ENCODE measurements around the gene ANKRD40CL. TPM values are rescaled to one million over a fixed set of nuclear protein-coding genes. Genes with fewer than 3 reads are reported as not detected.

ANKRD40CL gene
- total and polyA plus RNA-seq, 9 donors, result not detected

DNA sequence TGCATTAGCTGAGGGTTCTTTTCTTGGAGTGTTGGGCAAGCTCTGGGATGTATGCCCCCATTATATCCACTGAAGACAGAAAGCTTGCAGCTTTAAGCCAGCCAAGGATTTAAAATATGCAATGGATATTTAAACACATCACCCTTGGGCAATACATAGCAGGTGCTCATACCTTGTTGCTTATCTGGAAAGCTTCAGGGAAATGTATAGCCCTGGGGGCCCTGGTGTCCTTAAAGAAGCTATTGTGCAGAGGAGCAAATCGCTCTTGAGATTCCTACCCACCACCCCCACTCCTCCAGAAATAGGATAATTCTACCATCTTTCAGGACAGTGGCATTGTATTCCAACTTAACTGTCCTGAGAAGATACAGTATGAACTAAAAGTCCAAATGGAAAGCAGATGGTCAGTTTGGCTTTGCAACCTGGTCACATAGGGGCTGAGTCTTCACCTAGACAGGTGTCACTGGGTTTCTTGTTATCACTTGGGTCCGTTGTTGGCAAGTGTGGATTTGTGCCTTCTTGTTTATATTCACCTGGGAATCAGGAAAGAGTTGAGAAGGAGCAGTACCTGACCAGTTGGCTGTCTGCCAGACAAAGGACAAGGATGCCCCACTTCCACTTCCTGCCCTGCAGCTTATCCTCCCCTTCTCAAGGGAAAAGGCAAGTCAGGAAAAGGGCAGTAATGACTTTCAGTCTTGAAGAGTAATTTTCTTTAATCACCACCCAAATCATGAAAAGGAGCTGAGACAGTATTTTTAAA is 3.4 kb downstream of the ANKRD40CL start:
- Histone ChIP-seq H3K9me3 (no peaks in the 10 kb centered on the region), H3K36me3 (no peaks in the 10 kb centered on the region), H3K4me1 (ENCODE audit: insufficient read depth) (no peaks in the 10 kb centered on the region), H3K4me3 (no peak overlapping the region), H3K27ac (no peak overlapping the region), H3K27me3 (no peaks in the 10 kb centered on the region)
- WGBS, 3 donors, result 65 to 76% (median 74%) methylated on average over 2 of the region's 2 CpGs
- no peak for DNase-seq
- intact Hi-C loops (cut with DNase I), result no loop called here
- TF ChIP-seq EP300 (IDR thresholded peaks at IDR 0.05) (no peak), POLR2A (IDR thresholded peaks at IDR 0.05) (no peak)
- TF ChIP-seq, protein P1, sequence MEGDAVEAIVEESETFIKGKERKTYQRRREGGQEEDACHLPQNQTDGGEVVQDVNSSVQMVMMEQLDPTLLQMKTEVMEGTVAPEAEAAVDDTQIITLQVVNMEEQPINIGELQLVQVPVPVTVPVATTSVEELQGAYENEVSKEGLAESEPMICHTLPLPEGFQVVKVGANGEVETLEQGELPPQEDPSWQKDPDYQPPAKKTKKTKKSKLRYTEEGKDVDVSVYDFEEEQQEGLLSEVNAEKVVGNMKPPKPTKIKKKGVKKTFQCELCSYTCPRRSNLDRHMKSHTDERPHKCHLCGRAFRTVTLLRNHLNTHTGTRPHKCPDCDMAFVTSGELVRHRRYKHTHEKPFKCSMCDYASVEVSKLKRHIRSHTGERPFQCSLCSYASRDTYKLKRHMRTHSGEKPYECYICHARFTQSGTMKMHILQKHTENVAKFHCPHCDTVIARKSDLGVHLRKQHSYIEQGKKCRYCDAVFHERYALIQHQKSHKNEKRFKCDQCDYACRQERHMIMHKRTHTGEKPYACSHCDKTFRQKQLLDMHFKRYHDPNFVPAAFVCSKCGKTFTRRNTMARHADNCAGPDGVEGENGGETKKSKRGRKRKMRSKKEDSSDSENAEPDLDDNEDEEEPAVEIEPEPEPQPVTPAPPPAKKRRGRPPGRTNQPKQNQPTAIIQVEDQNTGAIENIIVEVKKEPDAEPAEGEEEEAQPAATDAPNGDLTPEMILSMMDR (IDR thresholded peaks at IDR 0.05), result no peak

DNA sequence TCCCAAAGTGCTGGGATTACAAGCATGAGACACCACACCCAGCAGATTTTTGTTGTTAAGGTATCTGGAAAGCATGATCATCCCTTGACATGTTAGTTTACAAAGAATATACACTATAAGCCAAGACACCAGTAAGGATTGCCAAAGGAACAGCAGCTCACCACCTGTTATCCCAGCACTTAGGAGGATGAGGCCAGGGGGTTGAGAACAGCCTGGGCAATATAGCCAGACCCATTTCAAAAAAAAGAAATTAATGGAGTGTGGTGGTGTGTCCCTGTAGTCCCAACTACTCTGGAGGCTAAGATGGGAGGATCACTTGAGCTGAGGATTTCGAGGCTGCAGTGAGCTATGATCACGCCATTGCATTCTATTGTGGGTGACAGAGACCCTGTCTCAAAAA is 5.1 kb downstream of the ANKRD40CL start:
- H3K4me1 ChIP-seq (ENCODE audit: insufficient read depth), result no peaks in the 10 kb centered on the region
- no peak for DNase-seq
- no peak overlapping the region for H3K4me3 ChIP-seq
- 56 to 77% (median 69%) methylated on average over 2 of the region's 2 CpGs for WGBS, 3 donors
- TF ChIP-seq EP300 (IDR thresholded peaks at IDR 0.05) (no peak), POLR2A (IDR thresholded peaks at IDR 0.05) (no peak)
- TF ChIP-seq, protein P1 (IDR thresholded peaks at IDR 0.05), result no peak
- no peak overlapping the region for H3K27ac ChIP-seq
- no peaks in the 10 kb centered on the region for H3K27me3 ChIP-seq
- no peaks in the 10 kb centered on the region for H3K9me3 ChIP-seq
- intact Hi-C loops (cut with DNase I), result no loop called here
- H3K36me3 ChIP-seq, result no peaks in the 10 kb centered on the region

DNA sequence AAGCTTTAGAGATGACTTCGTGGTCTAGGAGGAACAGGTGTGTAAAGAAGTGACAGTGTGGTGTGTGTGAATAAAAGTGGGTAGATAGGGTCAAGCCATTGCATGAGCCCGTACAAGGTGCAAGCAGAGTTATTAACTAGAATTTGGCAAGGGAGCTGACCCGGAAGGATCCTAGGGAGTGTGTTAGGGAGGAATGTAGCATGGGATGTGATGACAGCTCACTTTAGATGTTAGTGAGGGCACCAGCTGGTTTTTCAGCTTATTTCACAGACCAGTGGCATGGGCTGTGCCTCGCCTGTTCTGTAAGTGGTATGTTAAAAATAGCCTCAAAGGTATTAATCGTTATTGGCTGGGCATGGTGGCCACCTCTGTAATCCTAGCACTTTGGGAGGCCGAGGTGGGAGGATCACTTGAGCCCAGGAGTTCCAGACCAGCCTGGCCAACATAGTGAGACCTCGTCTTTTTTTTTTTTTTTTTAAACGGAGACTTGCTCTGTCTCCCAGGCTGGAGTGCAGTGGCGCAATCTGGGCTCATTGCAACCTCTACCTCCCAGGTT is 8.3 kb downstream of the ANKRD40CL start:
- H3K36me3 ChIP-seq, result no peaks in the 10 kb centered on the region
- DNase-seq, result no peak
- no peak overlapping the region for H3K4me3 ChIP-seq
- no peaks in the 10 kb centered on the region for H3K9me3 ChIP-seq
- no peaks in the 10 kb centered on the region for H3K27me3 ChIP-seq
- no peak overlapping the region for H3K27ac ChIP-seq
- H3K4me1 ChIP-seq (ENCODE audit: insufficient read depth), result no peaks in the 10 kb centered on the region
- 54 to 60% (median 54%) methylated on average over 9 of the region's 9 CpGs for WGBS, 3 donors
- intact Hi-C loops (cut with DNase I), result no loop called here
- no peak for TF ChIP-seq EP300 (IDR thresholded peaks at IDR 0.05)
- no peak for TF ChIP-seq POLR2A (IDR thresholded peaks at IDR 0.05)

DNA sequence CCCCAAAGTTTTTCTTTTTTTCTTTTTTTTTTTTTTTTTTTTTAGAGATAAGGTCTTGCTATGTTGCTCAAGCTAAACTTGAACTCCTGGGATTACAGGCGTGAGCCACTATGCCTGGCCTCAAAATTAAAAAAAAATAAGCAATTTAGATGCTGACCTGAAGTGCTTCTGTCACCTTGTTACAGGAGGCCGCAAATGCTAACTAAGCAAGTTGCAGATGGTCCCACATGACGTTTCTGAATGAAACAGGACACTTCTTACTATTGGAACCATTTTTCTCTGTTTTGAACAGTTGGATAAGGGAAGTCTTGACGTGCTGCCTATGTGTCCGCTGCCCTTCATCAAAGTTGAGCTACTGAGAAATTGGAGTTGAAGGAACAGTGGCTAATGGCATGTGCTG is 8.8 kb downstream of the ANKRD40CL start:
- intact Hi-C loops (cut with DNase I), result no loop called here
- H3K9me3 ChIP-seq, result no peaks in the 10 kb centered on the region
- no peak for DNase-seq
- H3K4me3 ChIP-seq, result no peak overlapping the region
- no peak overlapping the region for H3K27ac ChIP-seq
- 39 to 51% (median 41%) methylated on average over 5 of the region's 5 CpGs for WGBS, 3 donors
- TF ChIP-seq EP300 (IDR thresholded peaks at IDR 0.05) (no peak), POLR2A (IDR thresholded peaks at IDR 0.05) (no peak)
- TF ChIP-seq, protein P1 (IDR thresholded peaks at IDR 0.05), result no peak
- H3K27me3 ChIP-seq, result no peaks in the 10 kb centered on the region
- H3K36me3 ChIP-seq, result no peaks in the 10 kb centered on the region
- H3K4me1 ChIP-seq (ENCODE audit: insufficient read depth), result no peaks in the 10 kb centered on the region

DNA sequence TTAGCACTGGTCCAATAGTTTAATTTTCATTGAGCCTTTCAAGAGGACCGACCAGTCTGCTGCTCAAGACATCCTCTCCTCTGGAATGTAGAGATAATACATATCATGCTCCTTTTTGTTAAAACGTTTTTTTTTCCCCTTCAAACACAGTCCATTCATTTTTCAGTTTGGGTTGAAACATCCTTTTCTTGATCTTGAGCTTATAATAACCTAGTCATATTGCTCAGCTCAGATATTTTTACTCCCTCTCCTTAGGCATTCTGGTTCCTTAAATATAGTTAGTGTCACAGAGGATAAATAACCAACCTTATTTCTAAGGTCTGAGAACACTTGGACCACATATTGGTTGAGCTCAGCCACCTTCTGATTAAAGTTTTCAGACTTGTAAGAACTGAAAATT is 12.8 kb downstream of the ANKRD40CL start:
- Histone ChIP-seq H3K4me1 (ENCODE audit: insufficient read depth) (no peaks in the 10 kb centered on the region), H3K4me3 (no peak overlapping the region), H3K27me3 (no peaks in the 10 kb centered on the region), H3K36me3 (no peaks in the 10 kb centered on the region), H3K9me3 (no peaks in the 10 kb centered on the region), H3K27ac (no peak overlapping the region)
- 23 to 39% (median 23%) methylated on average over 2 of the region's 2 CpGs for WGBS, 3 donors
- TF ChIP-seq, protein P1 (IDR thresholded peaks at IDR 0.05), result no peak
- TF ChIP-seq EP300 (IDR thresholded peaks at IDR 0.05) (no peak), POLR2A (IDR thresholded peaks at IDR 0.05) (no peak)
- intact Hi-C loops (cut with DNase I), result no loop called here
- no peak for DNase-seq

Measured in ovary (tissue), 9 donors.